ENCODE results near the gene HAPSTR1. TPM values are rescaled to one million over a fixed set of nuclear protein-coding genes. Genes with fewer than 3 reads are reported as not detected.
A peak's percentile ranks its signal among the peaks of the same experiment; 100 is the strongest.

The HAPSTR1 gene
- total RNA-seq, 3 donors from 2014 or later, result 55.8 to 69.8 (median 56.0) TPM

DNA sequence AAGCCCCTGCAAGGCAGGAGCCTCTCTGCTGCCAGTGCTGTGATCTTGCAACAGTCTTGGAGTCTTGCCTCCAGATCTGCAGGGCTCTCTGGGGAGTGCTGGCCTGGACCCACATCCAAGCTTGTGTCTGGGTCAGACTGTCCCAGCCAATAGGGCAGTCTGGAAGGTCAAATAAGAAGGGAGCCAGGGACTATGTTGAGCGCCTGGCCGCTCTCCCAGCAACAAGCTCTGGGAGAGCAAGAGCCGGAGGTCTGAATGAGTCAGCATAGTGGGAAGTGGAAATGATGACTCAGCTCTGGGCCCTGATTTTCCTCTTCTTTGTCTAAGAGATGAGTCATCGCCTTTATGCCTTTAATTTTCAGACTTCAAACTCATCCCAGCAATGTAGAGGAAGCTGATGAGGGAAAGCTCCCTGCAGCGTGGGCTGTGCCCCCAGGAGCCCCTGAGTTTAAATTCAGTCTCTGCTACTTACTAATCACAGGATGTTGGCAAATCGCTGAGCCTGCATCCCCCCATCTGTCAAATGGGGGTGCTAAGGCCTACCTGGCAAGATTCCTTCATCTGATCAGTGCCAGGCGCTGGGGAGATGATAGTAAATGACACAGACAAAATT lies 43.6 kb upstream of the HAPSTR1 start:
- ATAC-seq (peak; percentile 98), DNase-seq (peak; percentile 64 to 84 (median 79))
- no peak for TF ChIP-seq CTCF (IDR thresholded peaks at IDR 0.05)
- Histone ChIP-seq H3K9me3 (no peaks in the 10 kb centered on the region), H3K36me3 (ENCODE audit: low read depth) (no peaks in the 10 kb centered on the region), H3K4me3 (no peak overlapping the region), H3K4me1 (ENCODE audit: low read depth) (no peaks in the 10 kb centered on the region)
- intact Hi-C loops (cut with DNase I, micrococcal nuclease), result no loop called here

GRCh38 chr16:9048302-9048700 lies 43.1 kb upstream of the HAPSTR1 start:
- no peaks in the 10 kb centered on the region for H3K36me3 ChIP-seq (ENCODE audit: low read depth)
- H3K4me1 ChIP-seq (ENCODE audit: low read depth), result no peaks in the 10 kb centered on the region
- no peak for ATAC-seq
- TF ChIP-seq CTCF (IDR thresholded peaks at IDR 0.05), result no peak
- intact Hi-C loops (cut with DNase I, micrococcal nuclease), result no loop called here
- no peaks in the 10 kb centered on the region for H3K9me3 ChIP-seq
- H3K4me3 ChIP-seq, result no peak overlapping the region
- no peak for DNase-seq

DNA sequence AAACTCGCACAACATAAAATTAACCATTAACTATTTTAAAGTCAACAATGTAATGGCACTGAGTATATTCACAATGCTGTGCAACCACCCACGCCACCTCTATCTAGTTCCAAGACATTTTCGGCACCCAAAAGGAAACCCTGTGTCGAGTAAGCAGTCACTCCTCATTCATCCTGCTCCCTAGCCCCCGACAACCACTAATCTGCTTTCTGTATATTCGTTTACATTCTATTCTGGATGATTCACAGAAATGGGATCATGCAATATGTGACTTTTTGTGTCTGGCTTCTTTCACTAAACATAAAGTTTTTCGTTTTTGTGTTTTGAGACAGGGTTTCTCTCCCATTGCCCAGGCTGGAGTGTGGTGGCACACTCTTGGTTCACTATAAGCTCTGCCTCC lies 42.2 kb upstream of the HAPSTR1 start:
- Histone ChIP-seq H3K4me1 (ENCODE audit: low read depth) (no peaks in the 10 kb centered on the region), H3K36me3 (ENCODE audit: low read depth) (no peaks in the 10 kb centered on the region), H3K9me3 (no peaks in the 10 kb centered on the region), H3K4me3 (no peak overlapping the region)
- DNase-seq (no peak), ATAC-seq (no peak)
- intact Hi-C loops (cut with DNase I, micrococcal nuclease), result no loop called here
- no peak for TF ChIP-seq CTCF (IDR thresholded peaks at IDR 0.05)

- TF ChIP-seq CTCF (IDR thresholded peaks at IDR 0.05), result peak; percentile 9
- H3K4me1 ChIP-seq (ENCODE audit: low read depth), result no peaks in the 10 kb centered on the region
- intact Hi-C loops (cut with DNase I, micrococcal nuclease), result no loop called here
- H3K36me3 ChIP-seq (ENCODE audit: low read depth), result no peaks in the 10 kb centered on the region
- DNase-seq (no peak), ATAC-seq (no peak)
- H3K9me3 ChIP-seq, result no peaks in the 10 kb centered on the region
- no peak overlapping the region for H3K4me3 ChIP-seq
Measured at GRCh38 chr16:9050102-9050830, 41.2 kb upstream of the HAPSTR1 start.

DNA sequence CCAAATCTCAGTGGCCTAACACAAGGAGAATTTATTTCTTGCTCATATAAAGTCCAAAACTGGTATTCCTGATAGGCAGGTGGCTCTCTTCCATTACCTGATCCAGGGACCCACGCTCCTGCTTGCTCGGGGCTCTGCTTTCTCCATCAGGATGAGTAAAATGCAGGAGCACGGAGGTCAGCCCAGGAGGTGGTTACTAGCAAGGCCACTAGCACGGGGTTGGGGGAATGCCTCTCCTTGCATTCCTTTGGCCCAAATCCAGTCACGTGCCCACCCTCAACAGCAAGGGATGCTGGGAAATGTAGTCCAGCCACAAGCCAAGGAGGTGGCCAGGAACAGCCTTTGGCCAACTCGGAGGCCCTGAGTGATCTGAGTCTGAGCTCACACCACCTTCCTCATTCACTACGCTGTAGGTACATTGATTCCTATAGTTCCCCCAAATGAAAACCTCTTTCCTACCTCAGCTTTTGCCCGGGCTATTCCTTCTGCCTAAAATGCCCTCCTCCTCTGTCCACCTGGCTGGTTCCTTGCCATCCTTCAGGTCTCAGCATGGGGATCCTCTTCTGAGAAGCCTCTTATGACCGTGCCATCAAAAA lies 38.3 kb upstream of the HAPSTR1 start:
- Histone ChIP-seq H3K4me1 (ENCODE audit: low read depth) (no peaks in the 10 kb centered on the region), H3K9me3 (no peaks in the 10 kb centered on the region), H3K36me3 (ENCODE audit: low read depth) (no peaks in the 10 kb centered on the region), H3K4me3 (no peak overlapping the region)
- intact Hi-C loops (cut with DNase I, micrococcal nuclease), result no loop called here
- no peak for TF ChIP-seq CTCF (IDR thresholded peaks at IDR 0.05)
- peak; percentile 61 for ATAC-seq
- peak in 2 of 3 donors; percentile 33 to 53 for DNase-seq

Data from mucosa of descending colon (tissue), 3 donors.